ENCODE measurements around the gene REG1A. TPM values are rescaled to one million over a fixed set of nuclear protein-coding genes. Genes with fewer than 3 reads are reported as not detected.

REG1A gene
- not detected in 2 replicates for total RNA-seq

- no peak for DNase-seq (ENCODE audit: extremely low read depth, low read depth, low spot score)
Observed at GRCh38 chr2:79120194-79120713, at the start of gene REG1A. TSS of gene REG1A (plus strand) at chr2:79120488. CDS start at chr2:79120862, 374 bp downstream.

DNA sequence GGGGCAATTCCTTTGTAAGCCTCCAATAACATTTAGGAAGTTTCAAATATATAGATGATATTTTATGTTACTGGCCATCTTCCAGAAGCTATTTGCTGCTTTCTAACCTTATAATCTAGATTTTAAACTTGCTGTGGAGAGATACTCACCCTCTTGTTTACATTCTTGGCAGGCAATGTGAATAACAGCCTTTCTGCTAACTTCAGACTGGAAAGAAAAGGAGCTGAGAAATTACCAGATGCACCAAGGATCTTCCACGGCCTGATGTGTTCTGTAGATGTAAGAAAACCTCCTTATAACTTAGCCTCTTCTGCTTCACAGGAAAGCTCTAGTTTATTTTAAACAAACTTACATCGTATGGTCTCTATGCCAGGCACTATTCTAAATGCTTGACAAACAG lies 49.2 kb upstream of the REG1A start:
- DNase-seq (ENCODE audit: extremely low read depth, low read depth, low spot score): no peak

DNA sequence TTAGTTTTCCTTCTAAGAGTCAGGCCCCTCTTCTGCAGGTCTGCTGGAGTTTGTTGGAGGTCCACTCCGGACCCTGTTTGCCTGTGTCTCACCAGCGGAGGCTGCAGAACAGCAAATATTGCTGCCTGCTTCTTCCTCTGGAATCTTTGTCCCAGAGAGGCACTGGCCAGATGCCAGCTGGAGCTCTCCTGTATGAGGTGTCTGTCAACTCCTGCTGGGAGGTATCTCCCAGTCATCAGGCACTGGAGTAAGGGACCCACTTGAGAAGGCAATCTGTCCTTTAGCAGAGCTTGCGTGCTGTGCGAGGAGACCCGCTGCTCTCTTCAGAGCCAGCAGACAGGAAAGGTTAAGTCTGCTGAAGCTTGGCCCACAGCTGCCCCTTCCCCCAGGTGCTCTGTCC lies 37.3 kb upstream of the REG1A start:
- no peak for DNase-seq (ENCODE audit: extremely low read depth, low read depth, low spot score)

- DNase-seq (ENCODE audit: extremely low read depth, low read depth, low spot score): no peak
Observed at GRCh38 chr2:79083597-79084251, 36.6 kb upstream of the REG1A start.

DNA sequence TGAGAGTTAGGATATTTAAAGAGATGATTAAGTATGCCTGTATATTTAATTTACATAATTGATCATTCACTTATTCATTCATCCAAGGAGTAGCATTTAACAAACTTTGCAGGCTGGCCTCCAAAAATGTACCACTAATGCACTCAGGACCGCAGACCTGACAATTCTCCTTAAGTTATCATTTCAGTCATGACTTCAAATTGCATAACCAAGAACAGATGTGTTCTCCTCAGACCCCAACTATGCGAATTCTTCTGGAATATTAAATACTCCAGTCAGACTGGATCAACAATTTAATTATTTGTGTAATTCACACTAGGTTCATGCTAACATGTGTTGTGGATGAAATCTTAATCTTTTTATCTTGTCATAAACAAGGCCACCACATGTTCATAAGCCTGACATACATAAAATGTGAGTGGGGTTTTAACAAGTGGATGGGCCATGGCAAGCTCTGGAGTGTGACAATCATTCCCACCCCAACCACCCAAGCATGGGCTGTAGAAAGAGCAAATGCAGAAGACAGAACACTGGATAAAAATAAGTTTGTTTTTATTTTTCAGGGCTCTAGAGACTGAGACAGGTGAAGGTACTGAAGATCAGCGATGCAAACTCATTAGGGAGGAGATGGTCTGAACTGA lies 35.7 kb upstream of the REG1A start:
- DNase-seq (ENCODE audit: extremely low read depth, low read depth, low spot score): no peak

DNA sequence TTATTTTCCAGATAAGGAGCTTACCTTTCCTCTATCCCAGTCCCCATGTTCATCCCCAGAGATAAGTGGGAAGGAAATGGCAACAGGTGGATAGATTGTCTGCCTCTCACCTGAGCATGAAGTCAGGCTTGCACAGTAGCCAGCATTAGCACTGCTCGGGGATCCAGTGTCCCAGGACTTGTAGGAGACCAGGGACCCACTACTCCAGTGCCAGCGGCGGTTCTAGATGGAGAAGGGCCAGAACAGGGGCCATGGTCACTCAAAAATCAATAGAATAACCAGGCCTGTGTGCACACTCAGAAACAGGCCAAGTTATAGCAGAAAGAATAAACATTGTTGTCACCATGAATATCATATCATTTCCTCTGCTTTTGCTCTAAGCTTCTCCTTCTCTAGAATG lies 34.9 kb upstream of the REG1A start:
- DNase-seq (ENCODE audit: extremely low read depth, low read depth, low spot score): no peak

- DNase-seq (ENCODE audit: extremely low read depth, low read depth, low spot score): no peak
Observed at GRCh38 chr2:79086255-79086654, 34.0 kb upstream of the REG1A start.

DNA sequence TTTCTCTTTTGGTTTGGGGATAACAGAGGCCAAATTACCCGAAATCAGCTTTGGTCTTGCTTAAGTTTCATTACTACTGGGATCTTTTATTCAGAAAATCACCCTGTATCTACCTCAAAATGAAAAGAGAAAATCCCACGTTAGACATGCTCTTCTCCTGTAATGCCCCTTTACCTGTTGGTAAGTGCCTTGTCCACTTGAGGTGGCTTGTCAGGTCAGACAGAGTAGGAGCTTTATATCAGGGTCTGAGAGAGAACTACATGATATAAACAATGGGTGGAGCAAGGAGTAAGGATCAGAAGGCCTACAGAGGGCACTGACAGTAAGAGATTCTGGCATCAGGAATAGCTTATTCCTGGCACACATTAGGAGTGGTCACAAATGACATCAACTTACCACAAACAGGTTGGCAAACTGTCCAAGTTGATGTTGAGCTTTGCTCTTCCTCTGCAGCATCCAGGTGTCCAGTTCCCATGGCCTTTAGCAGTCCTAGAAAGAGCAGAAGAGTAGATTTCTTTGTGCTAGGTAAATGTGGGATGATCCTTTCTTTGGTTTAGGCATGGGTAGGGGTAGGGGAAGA lies 32.4 kb upstream of the REG1A start, which contains the start of gene REG1B:
Gene REG1B, minus strand, starts transcription at position 209 of the 580 bp plus-strand sequence. CDS start 381 bp downstream, outside the sequence.
- no peak for DNase-seq (ENCODE audit: extremely low read depth, low read depth, low spot score)

DNA sequence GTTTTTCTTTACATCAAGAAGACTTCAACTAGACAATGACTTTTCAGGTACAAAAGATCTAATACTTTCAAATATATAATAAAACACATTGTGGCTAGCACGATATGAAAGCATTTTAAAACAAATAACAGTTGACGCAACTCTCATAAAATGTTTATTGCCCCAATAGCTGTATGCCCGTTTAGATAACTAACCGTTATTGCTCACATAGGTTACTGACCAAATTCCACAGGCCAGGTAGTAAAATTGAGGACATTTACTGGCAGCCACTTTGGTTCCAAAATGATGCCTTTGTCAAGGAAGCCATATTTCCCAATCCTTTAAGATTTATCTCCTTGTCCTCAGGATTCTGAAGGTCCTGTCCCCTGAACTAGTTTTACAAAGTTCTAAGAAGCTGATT lies 29.6 kb upstream of the REG1A start:
- no peak for DNase-seq (ENCODE audit: extremely low read depth, low read depth, low spot score)

DNA sequence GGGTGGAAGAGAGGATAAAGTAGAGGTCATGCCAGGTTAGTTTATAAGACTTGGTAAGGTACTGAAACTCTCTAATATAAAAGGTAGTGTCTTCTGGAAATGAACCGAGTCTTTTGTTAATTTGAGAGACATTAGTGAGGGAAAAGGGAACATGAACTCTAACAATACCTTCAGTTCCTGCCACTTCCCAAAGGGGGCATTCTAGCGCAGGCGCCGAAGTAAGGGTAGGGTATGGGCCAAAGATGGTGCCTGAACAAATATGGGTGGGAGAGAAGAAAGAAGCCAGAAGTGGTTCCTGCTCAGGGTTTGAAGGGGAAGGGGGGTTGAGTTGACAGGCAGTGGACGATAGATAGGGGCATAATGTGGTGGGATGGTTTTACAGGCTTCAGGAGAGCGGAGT lies 22.4 kb upstream of the REG1A start:
- DNase-seq (ENCODE audit: extremely low read depth, low read depth, low spot score): no peak

DNA sequence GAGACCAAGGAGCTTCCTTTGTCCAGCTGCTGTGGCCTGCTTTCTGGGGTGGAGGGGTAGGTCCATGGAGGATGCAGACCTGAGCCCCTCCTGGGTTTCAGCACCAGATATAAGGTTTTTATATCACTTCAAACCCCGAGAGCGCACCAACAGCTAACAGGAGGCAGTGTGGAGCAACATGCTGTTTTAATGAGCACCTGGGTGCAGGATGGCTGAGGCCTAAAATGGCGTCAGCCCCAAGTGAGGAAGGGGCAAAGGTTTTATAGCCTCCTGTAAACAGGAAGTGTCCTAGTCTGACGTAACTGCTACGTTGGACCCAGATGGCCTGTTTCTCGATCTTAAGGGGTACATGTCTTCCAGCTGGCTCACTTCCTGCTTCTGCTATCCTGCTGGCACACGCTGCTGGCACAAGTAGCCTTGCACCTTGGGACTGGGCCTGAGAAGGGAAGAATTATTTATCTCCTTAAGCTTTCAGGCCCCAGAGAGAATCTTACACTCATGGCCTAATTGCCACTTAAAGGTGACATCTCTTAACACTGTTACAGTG lies 21.1 kb upstream of the REG1A start:
- DNase-seq (ENCODE audit: extremely low read depth, low read depth, low spot score): no peak

- DNase-seq (ENCODE audit: extremely low read depth, low read depth, low spot score): no peak
Observed at GRCh38 chr2:79100285-79100684, 20.0 kb upstream of the REG1A start.

- DNase-seq (ENCODE audit: extremely low read depth, low read depth, low spot score): no peak
Observed at GRCh38 chr2:79101024-79101423, 19.3 kb upstream of the REG1A start.

- no peak for DNase-seq (ENCODE audit: extremely low read depth, low read depth, low spot score)
Observed at GRCh38 chr2:79103214-79103613, 17.1 kb upstream of the REG1A start.

GRCh38 chr2:79105259-79105658 lies 15.0 kb upstream of the REG1A start:
- no peak for DNase-seq (ENCODE audit: extremely low read depth, low read depth, low spot score)

GRCh38 chr2:79112269-79112668 lies 8.0 kb upstream of the REG1A start:
- no peak for DNase-seq (ENCODE audit: extremely low read depth, low read depth, low spot score)

- no peak for DNase-seq (ENCODE audit: extremely low read depth, low read depth, low spot score)
Observed at GRCh38 chr2:79114797-79115494, 5.3 kb upstream of the REG1A start.

DNA sequence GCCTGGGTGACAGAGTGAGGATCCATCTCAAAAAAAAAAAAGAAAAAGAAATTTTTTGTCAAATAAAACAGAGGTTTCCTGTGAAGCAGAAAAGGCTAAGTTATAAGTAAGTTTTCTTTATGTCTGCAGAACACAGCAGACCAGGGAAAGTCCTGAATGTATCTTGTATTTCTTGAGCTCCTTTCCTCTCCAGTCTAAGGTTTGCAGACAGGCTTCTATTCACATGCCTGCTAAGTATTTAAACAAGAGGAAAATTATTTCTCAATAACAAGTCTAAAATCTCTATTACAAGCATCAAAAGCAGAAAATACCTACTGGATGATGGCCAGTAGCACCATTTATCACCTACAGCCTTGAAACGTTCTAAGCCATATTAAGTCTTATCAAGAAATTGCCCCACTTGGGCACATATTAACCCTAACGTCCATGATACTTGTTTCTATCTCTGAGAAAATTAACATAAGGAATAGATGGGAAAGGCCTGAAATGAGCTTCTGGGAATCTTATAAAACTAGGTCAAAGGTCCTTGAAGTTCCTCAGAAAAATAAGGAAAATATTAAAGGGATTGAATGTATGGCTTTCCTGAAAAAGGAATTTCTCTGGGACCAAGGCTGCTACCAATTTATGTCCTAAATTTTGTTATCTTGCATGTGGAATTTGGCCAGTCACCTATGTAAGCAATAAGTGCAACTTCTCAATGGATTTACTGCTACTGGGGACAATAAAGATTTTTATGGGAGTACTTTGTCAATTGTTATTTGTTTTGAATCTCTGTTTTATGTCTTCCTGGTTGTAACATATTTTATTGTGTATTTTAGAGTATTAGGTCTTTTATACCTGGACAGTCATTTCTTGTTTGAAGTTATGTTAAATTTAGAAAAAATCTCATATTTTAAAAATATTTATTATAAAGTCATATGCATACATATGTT lies 3.0 kb upstream of the REG1A start:
- DNase-seq (ENCODE audit: extremely low read depth, low read depth, low spot score): no peak

DNA sequence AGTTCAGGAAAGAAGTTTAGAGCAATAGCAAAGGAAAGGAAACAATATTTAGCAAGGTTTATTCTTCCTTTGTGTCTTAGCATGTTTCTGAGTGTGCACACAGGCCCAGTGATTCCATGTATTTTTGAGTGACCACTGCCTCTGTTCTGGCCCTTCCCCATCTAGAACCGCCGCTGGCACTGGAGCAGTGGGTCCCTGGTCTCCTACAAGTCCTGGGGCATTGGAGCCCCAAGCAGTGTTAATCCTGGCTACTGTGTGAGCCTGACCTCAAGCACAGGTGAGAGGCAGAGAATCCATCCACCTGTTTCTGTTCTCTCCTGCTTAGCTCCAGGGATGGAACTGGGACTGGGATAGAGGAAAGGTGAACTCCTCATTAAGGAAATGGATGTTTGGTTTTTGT lies 2.4 kb downstream of the REG1A start:
- no peak for DNase-seq (ENCODE audit: extremely low read depth, low read depth, low spot score)
